22Rv1 (cell line): ENCODE data around the gene CCDC106.

ENCODE experiments used
- H3K27ac ChIP-seq: fragments of 450-650 bp; 2 replicates; pipeline ENCODE4 v1.5.1; 2017
- ZFX ChIP-seq: fragments of 450-650 bp; IDR thresholded peaks from 2 replicates; pipeline ENCODE4 v1.6.1; 2017; ENCODE audit warnings: antibody characterized with exemption, borderline replicate concordance
- TF ChIP-seq, protein P1 (sequence below): fragments of 450-650 bp; IDR thresholded peaks from 2 replicates; pipeline ENCODE4 v1.5.1; 2017; ENCODE audit warnings: mild to moderate bottlenecking

The CCDC106 gene

DNA sequence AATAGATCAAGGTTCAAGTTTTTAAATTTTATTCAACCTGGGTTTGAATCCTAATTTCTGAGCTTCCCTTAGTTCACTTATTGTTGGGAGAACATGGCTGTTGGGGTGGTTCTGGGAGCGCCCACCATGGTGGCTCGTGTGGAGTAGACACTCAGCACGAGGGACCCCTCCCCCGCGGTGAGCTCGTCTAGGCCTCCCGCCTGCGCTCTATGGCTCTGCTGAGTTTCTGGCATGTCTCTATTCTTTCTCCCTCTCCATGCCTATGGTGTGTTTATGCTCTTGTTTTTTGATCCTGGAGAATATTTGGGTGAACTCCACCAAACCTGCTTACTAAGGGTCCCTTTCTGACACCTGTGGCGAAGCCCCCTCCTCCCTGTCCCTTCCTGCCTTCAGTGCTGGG is 25.5 kb downstream of the CCDC106 start:
- TF ChIP-seq ZFX = no peak
- TF ChIP-seq, protein P1, sequence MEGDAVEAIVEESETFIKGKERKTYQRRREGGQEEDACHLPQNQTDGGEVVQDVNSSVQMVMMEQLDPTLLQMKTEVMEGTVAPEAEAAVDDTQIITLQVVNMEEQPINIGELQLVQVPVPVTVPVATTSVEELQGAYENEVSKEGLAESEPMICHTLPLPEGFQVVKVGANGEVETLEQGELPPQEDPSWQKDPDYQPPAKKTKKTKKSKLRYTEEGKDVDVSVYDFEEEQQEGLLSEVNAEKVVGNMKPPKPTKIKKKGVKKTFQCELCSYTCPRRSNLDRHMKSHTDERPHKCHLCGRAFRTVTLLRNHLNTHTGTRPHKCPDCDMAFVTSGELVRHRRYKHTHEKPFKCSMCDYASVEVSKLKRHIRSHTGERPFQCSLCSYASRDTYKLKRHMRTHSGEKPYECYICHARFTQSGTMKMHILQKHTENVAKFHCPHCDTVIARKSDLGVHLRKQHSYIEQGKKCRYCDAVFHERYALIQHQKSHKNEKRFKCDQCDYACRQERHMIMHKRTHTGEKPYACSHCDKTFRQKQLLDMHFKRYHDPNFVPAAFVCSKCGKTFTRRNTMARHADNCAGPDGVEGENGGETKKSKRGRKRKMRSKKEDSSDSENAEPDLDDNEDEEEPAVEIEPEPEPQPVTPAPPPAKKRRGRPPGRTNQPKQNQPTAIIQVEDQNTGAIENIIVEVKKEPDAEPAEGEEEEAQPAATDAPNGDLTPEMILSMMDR = no peak
- peak overlapping the region; percentile 78 for H3K27ac ChIP-seq

DNA sequence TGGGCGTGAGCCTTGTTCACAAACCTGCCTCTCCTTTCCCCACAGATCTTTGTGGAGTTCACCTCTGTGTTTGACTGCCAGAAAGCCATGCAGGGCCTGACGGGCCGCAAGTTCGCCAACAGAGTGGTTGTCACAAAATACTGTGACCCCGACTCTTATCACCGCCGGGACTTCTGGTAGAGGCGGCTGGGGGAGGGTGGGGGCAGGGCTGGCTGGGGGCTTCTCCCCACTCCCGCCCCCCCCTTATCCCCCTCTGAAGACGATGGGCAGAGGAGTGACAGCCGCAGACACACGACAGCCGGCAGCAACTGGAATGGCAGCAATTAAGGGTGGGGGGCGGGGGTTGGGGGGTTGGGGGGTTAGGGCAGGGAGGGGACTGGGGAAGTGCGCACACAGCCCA is 25.9 kb downstream of the CCDC106 start:
- TF ChIP-seq, protein P1 = no peak
- TF ChIP-seq ZFX = no peak
- peak overlapping the region; percentile 78 for H3K27ac ChIP-seq

DNA sequence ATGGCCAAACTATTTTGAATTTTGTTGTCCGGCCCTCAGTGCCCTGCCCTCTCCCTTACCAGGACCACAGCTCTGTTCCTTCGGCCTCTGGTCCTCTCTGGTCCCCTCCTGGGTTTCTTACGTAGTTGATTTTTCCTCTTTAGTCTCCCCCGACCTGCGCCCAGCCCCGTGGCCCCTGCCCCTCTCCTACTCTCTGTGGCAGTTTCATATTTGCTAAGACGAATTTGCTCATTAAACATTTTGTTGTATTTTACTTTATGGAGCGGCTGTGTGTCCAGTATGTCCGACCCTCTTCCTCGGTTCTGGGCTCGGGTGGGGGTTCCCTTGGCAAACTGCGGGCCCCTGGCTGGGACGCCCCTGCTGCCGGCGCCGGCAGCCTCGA is 26.4 kb downstream of the CCDC106 start:
- H3K27ac ChIP-seq = peak overlapping the region; percentile 78
- no peak for TF ChIP-seq ZFX
- TF ChIP-seq, protein P1 = no peak

DNA sequence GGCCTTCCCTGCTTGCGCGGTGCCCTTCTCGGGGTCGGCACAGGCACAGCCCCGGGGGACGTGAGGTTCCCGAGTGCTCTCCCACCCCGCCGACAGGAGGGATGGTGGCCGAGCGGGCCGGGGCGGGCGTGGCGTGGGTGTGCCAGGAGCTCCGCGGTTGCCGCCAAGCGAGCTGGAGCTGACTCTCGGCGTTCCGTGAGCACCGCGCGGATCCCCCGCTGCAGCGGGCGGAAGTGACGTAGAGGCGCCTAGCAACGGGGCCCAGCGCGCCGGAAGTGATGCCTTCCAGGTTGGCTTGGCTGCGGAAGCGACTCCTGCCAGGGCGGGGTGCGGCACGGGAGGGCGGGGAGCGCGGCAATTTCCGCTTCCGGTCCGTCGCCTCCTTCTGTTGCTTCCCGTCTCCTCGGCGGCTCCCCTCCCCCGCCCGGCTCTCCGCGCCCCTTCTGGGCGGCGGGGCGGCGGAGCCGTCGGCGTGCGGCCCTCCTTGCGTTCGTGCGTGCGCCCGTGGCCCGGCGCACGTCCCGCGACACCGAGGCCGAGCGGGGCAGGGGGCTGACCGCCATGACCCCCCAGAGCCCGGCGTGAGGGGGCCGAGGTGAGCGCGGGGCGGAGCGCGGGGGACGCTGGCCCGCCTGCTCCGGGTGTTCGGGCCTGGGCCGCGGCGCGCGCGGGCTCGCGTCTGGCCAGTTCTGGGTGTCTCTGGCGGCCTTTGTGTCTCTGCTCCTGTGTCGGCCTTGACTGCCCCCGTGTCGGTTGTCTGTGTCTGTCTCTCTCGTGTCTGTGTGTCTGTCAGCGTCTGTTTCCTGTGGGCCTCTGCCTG is 27.0 kb downstream of the CCDC106 start, which contains the start of gene EPN1:
EPN1 (plus strand) TSS at position 386 of the 820 bp plus-strand sequence. CDS start 3,402 bp downstream, outside the sequence.
- TF ChIP-seq, protein P1 = no peak
- peak within 1 kb of the TSS; percentile 78 for H3K27ac ChIP-seq

DNA sequence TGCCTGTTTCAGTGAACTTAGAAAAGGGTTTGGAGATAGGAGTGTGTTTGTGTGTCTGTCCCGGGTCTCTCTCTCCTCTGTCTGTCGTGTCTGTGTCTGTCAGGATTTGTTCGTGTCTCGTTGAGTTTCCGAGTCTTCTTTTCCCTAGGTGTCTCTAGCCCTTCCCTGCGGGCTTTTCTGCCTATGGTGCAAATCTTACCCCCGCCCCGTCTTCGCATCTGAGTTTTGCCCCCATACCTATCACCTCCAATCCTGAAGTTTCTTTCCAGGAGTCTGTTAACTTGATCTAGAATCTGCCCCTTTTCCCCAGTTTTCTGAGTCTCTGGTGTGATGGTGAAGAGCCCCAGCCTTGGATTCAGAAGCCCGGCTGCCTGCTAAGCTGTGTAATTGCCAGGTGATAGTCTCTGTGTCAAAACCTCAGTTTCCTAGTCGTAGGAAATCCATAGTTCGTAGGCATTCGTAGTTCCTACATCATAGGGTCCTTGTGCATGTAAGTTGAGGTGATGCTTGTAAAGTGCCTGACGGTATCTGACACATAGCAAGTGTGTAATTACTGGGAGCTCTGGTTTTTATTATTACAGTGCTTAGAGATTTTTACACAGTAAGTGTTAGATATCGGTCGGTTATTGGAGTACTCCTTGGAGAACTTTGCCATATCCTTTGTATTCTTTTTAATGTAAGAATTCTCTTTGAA is 27.8 kb downstream of the CCDC106 start:
- TF ChIP-seq ZFX = no peak
- TF ChIP-seq, protein P1 = no peak
- peak overlapping the region; percentile 78 for H3K27ac ChIP-seq

DNA sequence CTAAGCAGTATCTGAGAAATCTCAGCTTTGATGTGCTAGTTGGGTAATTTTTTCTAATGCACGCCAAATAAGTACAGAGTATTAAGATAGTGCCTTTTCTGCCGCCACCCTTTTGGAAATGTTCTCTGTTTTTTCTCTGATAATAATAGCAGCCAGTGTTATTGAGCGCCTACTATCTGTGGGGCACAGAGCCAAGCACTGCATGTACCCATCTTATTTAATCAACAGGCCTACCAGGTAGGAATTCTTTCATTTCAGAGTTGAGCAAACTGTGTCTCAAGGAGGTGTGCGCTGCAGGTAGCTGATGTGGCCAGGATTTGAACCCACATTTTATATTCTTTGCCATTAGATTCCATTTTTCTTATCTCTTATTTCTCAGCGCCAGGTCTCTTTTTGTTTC is 28.4 kb downstream of the CCDC106 start:
- no peak for TF ChIP-seq ZFX
- TF ChIP-seq, protein P1 = peak; percentile 73
- H3K27ac ChIP-seq = peak overlapping the region; percentile 78
